ENCODE results near the gene PFN4.
A peak's percentile ranks its signal among the peaks of the same experiment; 100 is the strongest.
"Not testable (repeated sequence)": the region's sequence is repeated elsewhere in the genome, so short reads cannot be mapped to it uniquely, and the experiment has no call there.

Gene PFN4, protein sequence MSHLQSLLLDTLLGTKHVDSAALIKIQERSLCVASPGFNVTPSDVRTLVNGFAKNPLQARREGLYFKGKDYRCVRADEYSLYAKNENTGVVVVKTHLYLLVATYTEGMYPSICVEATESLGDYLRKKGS

DNA sequence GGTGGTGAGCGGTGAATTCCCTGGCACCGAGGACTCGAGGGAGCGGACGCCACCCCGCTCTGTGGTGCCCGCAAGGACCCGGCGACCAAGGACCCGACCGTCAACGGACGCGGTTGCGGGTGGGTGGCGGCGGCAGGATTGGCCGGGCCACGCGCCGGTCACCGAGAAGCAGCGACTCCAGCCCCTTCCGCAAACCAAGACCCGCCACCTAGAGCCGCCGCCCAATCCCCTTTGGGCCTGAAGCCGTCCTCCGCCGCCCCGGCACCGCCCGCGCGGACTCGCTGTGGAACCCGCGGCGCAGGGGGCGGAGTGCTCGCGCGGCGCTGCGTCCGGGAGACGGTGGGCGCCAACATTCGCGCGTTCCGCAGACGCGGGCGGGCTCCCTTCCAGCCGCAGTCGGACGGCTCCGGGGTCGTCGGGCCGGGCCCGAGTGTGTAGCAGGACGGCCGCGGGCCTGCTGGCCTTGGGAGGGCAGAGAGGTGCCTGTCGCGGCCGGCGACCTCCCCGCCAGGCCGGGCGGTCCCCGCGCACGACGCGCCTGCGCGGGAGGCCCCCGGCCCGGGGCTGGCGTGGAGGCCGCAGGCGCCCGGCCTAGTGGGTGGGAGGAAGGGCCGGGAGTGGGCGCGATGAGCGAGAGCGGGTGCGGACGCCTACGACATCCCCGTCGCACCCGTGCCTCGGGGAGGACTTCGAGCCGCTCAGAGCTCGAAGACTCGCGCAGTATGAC, at the start of gene PFN4, which contains the start of gene FAM228B:
TSS of gene PFN4 (minus strand) at position 140 of the 727 bp plus-strand sequence. CDS start 799 bp downstream, outside the sequence.
TSS of gene FAM228B (plus strand) at position 275 of the 727 bp plus-strand sequence. CDS start 893 bp downstream, outside the sequence.
- DNase-seq = peak; percentile 48

DNA sequence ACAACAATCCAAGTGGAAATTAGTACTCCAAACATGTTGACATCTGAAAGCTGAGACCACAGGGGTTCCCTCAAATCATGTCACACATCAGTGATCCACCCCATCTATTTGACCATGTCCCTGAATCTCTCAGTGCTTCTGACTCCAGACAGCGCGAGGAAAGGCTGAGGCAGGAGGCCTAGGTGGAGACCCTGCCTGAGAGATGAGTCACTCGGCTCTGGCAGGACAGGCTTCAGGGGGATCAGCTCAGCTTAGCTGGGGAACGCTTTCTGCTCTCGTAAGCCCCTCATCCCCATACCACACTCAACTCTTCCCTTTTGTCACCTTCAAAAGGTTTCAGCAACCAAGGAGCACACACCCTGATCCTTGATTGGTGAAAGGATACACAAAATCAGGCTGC, 45.9 kb upstream of the PFN4 start:
- DNase-seq = no peak

DNA sequence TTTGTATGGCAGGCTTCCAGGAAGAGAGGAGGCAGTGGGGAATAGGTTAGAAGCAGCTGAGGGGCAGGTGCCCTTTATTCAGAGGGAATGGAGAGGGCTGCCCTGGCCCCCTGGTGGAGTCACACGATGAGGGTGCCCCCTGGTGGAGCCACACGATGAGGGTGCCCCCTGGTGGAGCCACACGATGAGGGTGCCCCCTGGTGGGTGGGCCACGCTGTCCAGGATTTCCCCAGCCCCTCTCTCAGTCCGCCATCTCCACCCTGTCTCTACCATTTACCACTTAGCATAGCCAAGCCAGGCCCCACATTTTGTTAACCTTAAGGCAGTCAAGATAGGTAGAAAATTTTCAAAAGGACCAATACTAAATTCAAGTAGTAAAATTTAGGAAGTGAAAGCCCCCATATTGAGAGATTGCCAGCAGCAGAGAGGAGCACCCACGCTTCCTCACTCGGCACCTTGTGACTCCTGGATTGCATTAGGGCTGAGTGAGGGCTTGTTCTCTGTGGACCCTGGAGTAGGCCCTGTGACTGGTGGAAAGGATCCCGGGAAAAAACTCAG, 41.4 kb upstream of the PFN4 start:
- DNase-seq = no peak

DNA sequence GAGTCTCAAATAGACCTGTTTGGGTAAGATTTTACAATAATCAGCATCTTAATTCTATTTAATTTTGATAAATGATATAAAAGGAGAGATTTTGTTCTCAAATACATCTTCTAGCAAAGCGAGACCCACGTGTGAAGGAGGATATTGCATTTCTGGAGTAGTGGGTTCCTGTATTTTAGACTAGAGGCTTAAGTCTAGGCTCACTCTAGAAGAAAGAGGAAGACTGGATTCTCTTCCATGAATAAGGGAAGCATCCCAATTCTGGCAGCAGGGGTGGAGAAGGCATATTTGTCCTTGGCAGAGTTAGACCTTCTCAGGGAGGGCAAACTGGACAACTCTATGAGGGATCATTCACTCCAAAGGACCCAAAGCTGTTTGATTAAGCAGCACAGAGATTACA, 40.5 kb upstream of the PFN4 start:
- DNase-seq = no peak

DNA sequence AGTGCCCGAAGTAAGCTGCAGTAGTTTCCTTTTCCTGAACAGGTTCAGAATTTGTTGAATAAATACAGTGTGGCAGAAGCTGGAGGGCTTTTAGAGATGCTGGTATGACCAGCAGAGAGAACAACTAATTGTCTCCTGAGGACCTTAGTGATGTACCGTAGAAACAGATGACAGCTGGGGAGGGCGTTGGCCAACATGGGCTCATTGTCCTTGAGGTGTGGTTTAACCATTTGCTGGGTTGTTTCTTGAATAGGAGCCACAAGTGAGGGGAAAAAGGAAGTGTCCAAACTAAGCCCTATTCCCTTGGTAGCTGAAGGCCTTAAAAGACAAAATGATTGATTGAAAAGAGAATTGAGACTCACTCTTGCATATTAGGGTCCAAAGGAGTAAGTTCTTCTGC, 40.1 kb upstream of the PFN4 start:
- no peak for DNase-seq

DNA sequence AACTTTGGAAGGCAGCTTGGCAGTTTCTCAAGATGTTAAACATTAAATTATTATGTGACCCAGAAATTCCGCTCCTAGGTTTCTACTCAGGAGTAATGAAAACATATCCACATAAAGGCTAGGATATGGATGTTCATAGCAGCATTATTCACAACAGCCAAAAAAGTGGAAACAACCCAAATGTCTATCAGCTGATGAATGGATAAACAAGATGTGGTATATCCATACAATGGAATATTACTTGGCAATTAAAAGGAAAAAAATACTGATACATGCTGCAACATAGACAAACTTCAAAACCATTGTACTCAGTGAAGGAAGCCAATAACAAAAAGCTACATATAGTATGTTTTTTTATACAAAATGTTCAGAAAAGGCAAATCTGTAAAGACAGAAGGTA, 39.4 kb upstream of the PFN4 start:
- no peak for DNase-seq

DNA sequence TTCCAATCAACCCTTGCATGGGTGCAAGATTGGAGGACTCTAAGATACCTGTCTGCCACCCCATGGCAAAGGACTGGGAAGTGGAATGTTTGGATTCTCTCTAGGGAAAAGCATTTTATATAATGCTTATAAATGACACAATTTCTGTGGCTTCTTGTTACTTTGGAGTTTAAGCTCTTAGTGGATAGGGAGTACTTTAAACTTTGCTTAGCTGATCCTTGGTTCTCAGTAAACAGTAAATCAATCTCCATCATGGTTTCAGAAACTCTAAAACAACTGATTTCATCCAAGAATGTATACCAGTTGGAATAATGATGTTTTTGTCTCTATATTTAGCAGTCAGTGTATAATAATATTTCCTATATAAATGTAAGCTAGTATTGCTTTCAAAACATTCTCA, 37.6 kb upstream of the PFN4 start:
- no peak for DNase-seq

DNA sequence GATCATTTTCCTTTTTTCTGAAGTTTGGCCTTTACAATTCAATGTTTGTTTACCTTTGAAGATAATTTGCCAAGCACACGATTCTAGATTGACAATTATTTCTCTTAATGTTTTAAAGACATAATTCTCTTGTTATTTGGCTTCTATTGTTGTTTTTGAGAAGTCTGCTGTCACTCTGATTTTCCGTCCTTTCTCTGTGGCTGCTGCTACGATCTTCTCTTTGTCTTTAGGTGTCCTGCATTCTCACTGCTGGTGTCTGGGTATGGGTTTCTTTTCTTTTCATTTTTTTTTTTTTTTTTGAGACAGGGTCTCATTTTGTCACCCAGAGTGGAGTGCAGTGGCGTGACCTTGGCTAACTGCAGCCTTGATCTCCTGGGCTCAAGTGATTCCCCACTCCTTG, 36.6 kb upstream of the PFN4 start:
- DNase-seq = no peak

DNA sequence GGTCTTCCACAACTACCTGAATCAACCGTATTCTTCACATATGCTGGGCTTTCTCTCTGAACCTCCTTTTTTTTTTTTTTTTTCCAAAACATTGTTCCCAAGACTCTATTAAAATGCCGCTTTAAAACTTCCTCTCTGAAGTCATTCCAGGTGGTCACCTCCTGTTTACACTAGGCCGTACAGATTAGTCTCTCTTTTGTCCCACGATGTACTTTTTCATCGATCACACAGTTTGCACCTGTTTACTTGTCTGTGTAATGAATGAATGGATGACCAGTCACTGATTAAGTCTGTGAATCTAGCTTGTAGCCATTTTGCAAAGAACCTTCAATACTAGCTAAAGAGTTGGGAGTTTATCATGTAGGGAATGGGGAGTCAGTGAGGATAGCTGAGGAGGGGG, 35.0 kb upstream of the PFN4 start:
- DNase-seq = no peak

DNA sequence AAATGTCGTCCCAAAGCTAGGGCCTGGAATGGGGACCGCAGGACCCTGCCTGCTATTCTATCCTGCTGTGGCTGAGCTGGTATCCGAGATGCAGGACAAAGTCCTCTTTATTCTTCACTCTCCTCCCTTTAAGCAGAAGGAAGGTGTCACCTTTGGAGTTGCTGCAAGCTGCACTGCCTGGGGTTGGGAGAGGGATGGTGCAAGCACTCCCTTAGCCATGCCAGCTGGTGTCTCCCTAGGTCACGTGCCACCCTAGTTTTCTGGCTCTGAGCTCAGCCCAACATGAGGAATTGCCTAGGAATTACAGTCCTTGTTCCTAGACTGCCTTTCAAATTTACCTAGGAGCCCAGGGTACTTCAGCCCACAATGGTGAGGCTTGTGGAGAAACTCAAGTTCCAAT, 30.3 kb upstream of the PFN4 start:
- no peak for DNase-seq

DNA sequence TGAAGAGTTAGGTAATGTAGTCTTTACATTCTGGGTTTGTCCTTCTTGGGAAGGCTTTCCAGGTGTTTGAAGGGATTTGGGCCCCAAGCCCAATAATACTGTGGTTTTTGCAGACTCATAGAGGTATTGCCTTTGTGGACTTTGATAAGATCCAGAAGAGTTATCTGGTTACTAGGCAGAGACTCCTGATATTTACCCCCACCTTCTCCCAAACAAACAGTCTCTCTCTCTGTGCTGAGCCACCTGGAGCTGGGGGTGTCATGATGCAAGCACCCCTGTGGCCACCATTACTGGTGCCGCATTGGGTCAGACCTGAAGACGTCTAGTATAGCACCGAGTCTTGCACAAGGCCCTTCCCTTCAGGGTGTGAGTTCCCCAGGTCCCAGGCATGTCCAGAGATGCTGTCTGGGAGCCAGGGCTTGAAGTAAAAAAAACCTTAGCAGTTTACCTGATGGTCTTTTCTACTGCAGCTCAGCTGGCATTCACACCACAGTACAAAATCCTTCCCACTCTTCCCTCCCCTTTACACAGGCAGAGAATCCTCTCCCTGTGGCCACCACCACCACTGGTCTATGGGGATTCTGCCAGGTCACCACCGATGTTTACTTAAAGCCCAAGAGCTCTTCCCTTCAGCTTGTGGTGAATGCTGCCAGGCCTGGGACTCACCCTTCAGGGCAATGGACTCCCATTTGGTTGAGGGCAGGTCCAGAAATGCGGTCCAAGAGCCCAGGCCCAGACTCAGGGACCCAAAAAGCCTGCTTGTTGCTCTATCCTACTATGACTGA, 29.5 kb upstream of the PFN4 start:
- DNase-seq = no peak

DNA sequence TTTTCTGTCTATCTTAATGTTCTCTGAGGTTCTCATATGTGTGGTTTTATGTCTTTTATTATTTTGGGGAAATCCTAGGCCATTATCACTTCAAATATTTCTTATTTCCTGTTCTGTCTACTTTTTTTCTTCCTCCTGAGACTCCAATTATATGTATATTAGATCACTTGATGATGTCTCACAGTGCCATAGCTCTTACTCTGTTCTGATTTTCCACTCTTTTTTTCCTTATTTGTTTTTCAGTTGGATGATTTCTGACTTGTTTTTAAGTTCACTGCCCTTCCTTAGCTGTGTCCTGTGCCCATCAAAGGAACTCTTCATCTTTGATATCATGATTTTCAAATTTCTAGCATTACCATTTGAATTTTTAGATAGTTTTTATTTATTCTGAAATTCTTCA, 24.2 kb upstream of the PFN4 start:
- no peak for DNase-seq

DNA sequence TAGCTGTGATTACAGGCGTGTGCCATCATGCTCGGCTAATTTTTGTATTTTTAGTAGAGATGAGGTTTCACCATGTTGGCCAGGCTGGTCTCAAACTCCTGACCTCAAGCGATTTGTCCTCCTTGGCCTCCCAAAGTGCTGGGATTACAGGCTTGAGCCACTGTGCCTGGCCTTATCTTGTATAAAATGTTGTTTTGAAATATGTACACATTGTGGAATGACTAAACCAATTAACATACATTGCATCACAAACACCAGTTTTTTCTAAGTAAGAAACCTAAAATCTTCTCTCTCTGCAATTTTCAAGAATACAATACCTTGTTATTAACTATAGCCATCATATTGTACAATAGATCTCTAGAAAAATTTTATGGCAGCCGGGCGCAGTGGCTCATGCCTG, 17.2 kb upstream of the PFN4 start:
- not testable (repeated sequence) for DNase-seq

DNA sequence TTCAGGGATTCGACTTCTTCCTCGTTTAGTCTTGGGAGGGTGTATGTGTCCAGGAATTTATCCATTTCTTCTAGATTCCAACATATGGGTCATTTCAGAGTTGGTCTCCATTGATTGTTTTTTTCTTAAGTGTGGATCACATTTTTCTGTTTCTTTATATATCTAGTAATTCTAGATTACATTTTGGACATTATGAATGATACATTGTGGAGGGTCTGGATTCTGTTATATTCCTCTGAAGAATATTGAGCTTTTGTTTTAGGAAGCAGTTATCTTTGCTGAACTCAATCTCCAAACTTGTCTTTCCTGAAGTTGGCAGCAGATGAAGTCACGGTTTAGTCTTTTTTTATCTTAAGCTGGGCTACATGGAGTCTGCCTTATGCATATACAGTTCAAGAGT, 9.4 kb upstream of the PFN4 start:
- DNase-seq = no peak

DNA sequence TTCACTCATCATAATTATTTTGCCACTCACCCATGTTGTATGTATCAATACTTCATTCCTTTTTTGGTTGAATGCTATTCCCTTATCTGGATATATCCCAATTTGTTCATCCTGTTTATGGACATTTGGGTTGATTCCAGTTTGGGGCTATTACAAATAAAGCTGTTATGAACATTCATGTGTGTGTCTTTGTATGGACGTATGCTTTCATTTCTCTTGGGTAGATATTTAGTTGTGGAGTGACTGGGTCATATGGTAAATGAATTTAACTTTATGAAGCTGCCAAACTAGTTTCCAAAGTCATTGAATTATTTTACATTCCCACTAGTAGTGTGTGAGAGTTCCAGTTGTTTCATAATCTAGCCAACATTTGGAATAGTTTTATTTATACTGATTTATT, 2.8 kb upstream of the PFN4 start:
- DNase-seq = no peak

DNA sequence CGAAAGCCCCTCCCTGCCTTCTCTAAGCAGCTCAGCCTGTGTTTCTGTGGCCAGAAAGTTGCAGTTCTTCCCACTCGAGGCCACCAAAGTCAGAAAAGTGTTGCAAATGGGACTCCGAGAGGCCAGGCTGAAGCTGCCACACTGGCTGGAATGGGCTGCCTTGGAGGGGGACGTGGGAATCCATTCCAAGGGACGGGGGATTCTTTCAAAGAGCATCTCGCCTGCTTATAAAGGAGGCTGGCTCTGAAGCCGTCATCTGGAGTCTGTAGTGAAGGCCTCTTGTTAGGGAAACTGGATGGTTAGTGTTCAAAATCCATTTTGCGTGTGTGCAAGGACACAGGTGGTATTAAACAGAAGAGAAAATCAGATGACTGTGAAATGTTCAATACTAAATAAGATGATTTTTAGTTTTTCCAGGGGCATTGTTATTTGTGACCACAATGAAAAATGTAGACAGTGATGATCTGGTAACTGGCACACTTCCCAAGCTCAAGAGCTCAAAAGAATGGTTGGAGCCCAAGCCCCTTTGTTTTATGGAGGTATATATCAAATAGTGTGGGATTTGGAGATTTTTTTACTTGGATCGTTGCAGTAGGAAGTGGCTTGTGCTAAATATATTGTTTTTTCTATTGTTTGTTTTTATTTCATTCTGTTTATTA, 917 bp upstream of the PFN4 start:
- peak; percentile 11 for DNase-seq

DNA sequence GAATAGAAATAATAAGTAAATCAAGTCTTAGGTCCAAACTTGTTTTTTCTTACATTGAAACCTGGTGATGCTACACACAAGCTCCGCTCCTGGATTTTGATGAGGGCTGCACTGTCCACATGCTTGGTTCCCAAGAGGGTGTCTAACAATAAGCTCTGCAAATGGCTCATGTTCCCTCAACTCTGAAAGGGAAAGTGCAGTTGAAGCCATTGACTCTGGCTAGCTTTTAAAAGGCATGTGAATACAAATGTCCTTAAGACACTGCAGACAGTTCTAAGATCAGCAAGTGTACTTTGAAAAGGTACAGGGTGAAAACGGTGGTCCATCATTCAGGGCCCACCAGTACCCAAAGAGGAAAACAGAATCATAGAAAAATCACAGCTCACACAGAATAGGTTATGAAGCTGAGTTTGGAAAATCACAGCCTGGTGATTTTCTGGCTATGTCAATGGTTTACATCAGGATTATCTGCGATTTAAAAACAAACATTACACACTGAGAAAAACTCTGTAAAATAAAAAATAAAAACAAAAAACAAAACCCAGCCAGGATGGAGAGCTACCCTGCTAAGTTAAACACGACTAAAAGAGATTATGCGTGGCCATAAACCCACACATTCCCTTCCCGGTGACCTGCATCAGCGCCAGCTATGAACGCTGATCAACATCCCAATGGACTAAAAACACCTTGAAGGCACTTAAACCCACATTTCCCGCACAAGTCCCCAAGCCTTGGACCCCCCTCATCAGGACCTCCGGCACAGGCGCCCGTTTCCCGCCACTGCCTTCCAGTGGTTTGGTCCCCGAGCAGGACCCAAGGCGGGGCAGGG, 554 bp downstream of the PFN4 start:
- DNase-seq = no peak

DNA sequence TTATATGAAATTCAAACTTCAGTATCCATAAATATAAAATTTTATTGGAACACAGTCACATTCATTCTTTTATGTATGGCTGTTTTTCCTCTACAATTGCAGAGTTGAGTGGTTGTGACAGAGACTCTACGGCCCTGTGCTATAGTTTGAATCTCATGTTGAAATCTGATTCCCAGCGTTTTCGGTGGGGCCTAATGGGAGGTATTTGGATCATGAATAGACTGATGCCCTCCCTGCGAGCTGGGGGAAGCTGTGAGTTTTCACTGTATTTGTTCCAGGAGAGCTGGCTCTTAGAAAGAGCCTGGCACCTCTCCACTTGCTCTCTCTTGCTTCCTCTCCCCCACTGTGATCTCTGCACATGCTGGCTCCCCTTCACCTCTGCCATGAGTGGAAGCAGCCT, 1.7 kb downstream of the PFN4 start:
- DNase-seq = no peak

DNA sequence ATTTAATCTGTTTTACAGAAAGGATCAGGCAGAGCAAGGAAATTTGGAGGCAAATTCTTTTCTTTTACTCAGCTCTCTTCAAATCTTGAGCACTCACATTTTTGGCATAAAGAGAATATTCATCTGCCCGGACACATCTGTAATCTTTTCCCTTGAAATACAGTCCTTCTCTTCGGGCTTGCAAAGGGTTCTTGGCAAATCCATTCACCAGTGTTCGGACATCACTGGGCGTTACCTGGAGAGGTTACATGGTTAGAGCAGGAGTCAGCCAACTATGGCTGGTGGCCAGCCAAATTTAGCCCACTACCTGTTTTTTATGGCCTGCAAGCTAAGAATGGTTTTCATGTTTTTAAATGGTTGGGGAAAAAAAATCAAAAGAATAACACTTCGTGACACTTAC, 2.1 kb downstream of the PFN4 start:
- no peak for DNase-seq

DNA sequence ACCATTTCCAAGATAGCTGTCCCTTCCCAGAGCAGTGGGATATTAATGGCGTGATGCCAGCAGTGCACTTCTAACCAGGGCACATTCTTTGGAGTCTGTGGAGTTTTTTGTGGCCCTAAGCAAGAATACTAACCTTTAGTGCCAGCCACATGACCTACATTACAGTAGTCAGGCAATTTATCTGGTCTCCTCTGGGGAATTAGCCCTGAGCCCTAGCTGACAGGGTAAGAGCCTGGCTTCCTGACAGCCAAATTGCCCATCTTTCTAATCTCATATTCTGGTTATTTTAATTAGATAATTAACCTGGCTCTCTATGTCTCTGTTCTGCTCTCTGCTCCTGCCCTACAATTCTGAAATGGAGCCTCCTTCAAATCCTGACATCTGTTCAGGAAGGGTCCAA, 5.2 kb downstream of the PFN4 start:
- DNase-seq = no peak

DNA sequence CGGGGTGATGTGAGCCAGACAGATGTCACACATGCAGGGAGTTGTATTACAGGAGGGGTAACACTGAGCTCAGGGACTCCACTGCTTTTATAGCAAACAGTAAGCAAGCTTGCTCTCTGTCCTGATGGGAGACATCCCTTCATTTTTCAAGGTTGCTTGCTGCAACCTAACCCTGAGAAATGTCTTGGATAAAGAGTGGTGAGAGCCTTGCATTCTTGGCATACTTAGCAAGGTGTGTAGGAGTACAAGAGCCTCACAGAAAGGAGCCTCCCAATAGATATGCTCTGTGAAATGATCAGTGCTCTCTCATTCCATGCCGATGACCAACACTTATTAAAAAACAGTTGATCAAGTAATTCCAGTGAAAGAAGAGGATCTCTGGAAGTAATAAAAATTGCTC, 8.1 kb downstream of the PFN4 start:
- peak; percentile 86 for DNase-seq

DNA sequence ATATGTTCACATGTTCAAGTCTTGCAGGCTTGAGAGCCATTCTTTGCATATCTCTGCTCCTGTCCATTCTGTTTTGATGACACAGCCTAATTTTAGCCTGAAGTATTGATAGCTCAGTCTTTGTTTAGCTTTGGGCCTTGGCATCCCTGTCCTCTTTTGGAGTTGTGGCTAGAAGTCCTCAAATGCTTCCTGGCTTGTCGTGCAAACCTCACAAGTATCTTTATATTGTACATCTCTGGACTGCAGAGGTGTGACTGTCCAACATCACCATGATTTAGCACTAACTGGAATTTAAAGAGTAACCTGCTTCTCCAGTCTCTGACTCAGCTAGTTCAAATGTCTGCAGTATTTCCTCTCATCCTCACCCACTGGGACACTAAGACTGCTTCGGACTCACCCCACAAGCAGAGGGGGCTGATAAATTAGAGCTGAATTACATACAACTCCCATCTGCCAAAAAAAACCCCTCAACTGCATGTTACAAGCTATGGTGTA, 11.7 kb downstream of the PFN4 start:
- no peak for DNase-seq
